Ammon's horn (tissue), 1 donor: ENCODE results near the gene RANBP17.

Source experiments
- DNase-seq: peaks from one replicate; pipeline ENCODE4 v3.0.0-alpha.2; 2016; ENCODE audit warnings: low spot score

RANBP17 gene

DNA sequence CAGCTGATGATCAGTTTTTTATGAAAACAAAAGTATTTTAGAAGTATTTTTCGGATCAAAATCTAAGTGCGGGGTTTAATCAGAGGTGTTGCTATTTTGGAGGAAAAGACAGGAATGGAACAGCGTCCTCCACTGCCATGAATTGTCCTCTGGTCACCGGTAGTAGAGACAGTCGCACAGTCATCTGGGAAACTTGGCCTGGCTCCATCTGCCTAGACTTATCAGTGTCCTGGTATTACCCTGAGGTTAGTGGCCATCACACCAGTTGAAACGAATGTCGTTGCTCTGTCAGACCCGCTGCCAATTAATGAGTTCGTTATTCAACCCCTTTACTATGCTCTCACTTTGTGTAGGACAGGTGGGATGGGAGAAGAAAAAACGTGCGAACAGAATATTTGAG, 455.4 kb downstream of the RANBP17 start:
- DNase-seq: no peak

DNA sequence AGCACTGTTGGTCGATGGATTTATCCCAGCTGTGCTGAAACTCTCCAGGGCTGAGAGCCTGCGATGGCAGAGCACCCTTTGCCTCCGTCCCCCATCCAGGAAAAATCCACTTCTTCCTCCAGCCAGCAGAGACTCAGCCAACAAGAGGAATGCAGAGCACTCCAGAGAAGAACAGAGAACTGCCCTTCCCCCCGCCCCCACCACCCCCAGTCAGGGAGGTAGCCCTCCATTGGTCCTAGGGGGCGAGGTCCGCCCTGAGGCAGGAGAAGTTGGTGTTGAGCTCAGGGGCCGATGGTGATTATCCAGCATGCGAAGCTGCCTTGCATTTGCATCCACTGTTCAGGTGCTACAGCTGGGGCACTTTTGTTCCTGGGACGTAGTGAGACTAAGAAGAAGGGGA, 456.2 kb downstream of the RANBP17 start:
- no peak for DNase-seq

DNA sequence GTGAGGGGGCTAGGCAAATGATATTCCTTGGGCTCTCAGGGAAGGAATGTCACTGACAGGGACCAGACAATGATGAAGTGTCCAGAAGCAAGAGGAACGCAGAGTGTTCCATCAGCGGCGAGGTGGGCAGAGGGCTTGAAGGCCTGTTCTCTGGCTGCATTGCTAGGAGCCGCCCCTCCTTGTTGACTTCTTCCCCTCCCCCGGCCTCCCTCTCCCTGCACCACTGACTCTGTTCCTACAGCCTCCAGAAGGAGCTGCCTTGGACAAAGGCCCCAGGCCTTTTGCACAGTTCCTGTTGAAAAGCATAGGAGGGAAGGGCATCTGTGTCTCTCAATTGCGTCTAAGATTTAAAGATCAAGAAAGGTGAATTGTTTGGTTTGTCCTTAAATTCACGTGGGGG, 459.6 kb downstream of the RANBP17 start:
- no peak for DNase-seq

DNA sequence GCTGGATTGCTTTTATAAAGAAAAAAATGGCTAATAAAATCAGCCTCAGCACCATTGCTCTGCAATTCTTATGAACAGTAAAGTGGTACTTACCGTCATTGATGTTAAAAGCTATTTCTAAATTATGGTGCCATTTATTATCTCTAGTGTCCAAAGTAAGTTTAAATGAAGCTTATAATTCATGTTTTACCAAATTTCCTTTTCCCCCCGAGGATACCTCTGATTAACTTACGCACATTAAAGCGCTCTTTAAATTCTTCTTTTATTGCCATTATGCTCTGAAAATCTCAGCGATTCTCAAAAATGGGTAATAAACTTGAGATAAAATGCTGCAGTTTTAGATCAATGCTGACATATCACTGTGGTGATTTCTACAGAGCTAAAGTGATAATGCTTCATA, 460.7 kb downstream of the RANBP17 start:
- no peak for DNase-seq

DNA sequence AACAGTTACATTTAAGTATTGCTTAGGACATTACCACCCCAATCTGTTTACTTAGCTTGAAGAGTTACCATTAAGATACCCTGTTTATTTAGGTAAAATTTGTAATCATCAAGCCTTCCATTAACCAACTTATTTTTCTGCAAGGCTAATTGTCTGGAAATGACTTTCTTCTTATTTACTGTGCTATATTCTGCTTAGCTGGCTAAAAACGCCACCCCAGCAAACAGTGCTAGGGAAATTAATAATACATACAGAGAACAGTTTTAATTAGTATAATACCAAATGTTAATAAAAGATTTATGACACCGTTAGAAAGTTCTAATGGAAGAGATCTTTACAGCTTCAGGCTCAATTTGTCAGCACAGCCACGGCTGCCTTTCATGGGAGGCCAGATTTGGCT, 461.2 kb downstream of the RANBP17 start:
- no peak for DNase-seq

DNA sequence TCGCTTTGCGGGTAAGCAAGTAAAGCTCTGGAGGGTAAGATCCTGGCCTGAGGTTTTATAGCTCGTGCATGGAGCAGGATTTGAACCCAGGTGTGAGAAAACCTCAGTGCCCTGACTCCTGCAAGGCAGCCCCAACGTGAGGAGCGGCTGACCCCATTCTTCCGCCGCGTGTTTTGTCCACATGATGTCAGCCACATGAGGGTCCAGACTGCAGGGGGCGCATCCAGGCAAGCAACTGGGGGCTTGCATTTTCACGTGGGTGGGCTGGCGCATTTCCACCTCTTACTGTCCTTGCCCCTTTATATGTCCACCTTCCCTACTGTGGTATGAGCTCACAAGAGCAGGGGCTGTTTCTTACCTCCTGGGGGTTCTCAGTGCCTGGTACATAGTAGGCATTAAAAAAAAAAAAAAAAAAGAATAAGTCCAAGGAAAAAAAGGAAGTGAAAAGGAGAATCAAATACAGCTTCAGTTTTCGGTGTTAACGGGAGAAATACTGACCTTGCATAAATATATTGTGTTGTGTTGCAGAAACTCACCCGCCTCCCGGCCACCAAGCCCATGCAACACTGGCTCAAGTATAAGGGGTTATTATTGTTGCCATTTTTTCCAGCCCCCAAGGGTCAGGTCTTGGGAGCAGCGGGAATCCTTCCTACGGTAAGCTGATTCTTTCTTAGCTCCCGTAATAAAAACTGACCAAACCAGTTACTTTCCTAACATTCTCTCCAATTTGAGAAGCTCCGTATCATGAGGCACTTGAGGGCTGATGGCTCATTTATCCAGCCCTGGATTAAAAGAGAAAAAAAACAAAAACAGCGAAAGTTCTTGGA, 462.2 kb downstream of the RANBP17 start:
- no peak for DNase-seq

DNA sequence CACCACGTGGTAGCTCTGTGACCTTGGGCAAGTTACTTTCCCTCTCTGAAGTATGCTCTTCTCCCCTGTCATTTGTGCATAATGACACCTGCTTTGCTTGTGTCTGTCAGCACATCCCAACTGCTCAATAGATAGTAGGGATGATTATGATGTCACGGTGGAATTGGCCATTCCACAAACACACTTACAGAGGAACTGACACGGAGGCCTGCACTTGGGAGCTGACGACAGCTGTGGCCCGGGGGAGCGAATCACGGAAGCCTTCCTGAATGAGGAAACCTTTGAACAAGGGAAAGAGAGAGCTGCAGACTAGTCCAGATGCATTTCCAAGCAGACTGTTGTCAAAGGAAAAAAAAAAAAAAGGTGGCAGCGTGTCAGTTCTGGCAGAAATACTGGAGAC, 468.2 kb downstream of the RANBP17 start:
- DNase-seq: no peak

DNA sequence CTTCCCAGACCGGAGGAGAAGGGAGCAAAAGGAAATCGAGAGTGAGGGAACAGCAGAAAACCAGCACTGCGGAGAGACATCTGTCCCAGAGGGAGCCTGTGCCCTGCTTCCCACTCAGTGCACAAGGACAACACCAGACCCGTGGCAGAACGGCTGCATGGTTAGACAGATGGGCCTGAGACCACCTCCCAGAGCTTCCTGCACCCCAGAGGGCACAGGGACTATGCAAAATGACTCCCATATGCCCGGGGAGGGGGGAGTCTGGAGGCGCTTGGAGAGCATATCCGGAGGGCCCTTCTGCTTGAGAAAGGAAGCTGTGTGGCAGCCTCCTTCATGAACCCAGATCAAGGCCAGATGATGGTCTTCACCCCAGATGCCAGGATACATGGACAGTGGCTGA, 473.8 kb downstream of the RANBP17 start:
- DNase-seq: no peak

DNA sequence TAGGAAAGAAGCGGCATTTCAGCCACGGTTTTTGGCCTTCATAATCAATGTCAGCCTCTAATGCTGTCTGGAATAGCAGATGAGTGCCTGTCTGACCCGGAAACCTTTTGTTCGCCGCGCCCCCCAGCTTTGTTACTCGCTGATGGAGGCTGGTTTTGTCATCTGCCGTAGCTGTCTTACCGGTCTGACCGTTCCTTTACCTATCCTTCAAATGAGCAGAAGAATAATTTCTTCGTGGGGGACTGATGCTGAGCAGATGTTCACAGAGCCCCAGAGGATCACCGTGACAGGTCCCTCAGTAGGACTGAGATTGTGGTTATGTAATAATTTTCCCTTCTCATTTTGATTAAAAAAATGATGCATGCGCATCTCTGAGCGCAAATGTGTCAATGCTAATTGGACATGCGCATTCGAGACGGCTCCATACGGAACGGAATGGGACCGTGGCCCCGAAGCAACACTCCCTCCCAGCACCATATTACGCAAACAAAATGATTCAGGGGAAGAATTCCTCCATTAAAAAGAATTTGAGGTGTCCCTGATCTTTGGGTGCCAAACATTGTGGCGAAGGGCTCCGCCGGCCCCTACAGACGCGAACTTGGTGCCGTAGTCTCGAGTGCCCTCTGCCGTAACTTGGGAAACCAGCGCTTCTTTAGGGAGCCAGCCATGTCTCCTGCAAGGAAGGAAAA, 474.8 kb downstream of the RANBP17 start:
- peak; percentile 67 for DNase-seq

DNA sequence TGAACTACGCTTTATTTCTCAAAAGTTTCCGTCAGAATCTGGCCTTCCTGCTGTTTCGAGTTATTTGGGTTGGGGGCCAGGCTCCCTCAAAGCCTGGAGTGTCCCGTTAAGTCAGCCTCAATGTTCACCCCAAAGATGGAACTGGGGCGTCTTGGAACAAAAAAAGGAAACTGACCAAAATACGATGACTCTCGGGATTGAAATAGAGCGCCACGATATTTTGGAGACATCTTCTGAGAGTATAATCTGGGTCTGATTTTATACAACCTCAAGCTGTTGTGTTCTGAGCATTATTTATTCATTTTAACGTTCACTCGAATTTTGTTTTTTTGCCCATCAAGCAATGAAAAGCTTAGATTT, 475.4 kb downstream of the RANBP17 start:
- no peak for DNase-seq

DNA sequence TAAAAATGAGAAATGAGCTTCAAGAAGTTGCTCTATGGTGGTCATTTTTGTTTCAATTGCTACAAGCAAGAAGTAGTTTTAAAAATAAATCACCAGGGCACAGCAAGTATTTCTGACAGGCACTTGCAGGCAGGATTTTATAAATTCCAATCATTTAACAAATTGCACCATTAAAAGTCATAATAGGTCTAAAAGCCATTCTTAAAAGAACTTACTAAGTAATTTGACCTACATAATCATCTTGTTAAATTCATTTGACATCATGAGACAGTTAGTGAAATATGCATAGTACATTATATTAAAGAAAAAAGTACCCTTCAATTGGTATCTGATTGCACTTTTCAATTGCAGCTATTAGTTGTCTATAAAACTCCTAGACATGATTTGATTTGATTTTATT, 478.2 kb downstream of the RANBP17 start:
- DNase-seq: no peak

DNA sequence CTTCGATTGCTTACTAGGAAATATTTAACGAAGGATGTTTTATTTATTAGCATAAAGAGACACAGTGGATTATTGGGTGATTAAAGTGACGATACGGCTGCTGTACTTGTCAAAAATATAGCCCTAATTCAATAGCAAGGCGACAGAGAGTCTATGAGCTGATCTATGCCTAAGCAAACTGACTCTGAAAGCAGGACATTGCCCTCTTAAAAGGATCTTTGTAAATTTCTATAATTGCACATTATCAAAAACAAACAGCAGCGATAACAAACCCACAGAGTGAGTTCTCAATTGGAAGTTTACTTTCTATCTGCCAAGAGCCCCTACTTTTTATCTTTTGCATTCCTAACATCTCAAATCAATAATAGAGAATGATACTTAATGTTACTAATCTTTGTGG, 478.7 kb downstream of the RANBP17 start:
- DNase-seq: no peak

DNA sequence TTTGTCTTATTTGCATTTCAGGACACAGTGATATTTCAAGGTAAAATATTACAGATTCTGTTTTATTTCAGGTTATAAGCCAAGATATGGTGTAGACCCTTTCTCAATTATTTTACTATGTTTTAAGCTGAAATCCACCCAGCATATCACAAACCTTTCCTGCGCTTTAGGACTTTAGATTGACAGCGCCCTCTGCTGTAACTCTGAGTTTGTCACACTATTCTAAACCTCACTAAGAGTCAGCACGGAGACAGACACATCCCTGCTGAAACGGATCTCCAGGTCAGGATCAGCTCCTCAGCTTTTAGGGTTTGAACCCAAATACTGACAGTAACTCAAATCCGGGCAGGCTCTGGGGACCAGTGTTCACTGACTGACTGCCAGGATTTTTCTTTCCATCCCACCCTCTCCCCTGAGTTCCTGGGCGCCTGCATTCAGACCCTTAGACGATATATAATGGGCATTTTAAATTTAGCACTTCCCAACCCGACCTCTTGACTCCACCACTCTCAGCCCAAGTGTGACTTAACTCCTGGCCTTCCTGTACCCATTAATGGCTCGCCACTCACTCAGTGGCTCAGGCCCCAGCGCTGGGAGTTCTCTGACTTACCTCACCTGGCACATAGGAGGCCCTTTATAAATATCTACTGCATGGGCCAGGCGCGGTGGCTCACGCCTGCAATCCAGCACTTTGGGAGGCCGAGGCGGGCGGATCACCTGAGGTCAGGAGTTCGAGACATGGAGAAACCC, 480.7 kb downstream of the RANBP17 start:
- DNase-seq: peak; percentile 76

DNA sequence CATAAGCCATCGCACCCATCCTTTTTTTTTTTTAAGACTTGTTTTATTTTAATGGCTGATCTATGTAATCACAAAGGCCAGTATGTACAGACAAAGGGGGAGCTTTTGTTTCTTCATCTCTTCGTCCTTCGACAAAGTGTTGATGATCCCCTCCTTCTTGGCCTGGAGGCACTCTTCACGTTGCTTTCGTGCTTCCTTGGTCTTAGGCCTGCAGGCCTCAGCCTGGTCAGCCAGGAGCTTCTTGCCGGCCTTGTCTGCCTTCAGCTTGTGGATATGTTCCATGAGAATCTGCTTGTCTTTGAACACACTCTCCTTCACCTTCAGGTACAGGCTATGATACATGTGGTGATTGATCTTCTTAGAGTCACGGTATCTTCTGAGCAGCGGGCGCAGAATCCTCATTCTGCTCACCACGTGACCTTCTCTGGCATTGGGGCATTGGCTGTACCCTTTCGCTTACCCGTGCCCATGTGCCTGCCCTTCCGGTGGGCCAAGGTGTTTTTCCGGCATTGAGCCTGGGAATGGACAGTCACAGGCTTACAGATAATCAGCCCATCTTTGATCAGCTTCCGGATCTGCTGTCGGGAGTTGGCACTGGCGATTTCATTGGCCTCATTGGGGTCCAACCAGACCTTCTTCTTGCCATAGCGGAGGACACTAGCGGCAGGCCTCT, 483.3 kb downstream of the RANBP17 start:
- no peak for DNase-seq
